ENCODE data around the gene KIF3B. TPM values are rescaled to one million over a fixed set of nuclear protein-coding genes. Genes with fewer than 3 reads are reported as not detected.
"Not testable (repeated sequence)": the region's sequence is repeated elsewhere in the genome, so short reads cannot be mapped to it uniquely, and the experiment has no call there.

KIF3B gene
- total RNA-seq, 6 experiments from 2014 or later = 29.9 to 33.7 (median 31.9) TPM

GRCh38 chr20:32249030-32249738, 28.3 kb upstream of the KIF3B start:
- Mint-ChIP-seq H3K27ac (no peak overlapping the region), H3K36me3 (ENCODE audit: low read depth) (no peaks in the 10 kb centered on the region), H3K4me1 (ENCODE audit: low read depth) (peaks cover 7% of the 10 kb centered on the region; the same call in 1 of the 2 replicates), H3K27me3 (ENCODE audit: insufficient read depth) (peaks cover 11% of the 10 kb centered on the region), H3K4me3 (no peak overlapping the region), H3K9me3 (no peaks in the 10 kb centered on the region)
- TF ChIP-seq, protein P1, sequence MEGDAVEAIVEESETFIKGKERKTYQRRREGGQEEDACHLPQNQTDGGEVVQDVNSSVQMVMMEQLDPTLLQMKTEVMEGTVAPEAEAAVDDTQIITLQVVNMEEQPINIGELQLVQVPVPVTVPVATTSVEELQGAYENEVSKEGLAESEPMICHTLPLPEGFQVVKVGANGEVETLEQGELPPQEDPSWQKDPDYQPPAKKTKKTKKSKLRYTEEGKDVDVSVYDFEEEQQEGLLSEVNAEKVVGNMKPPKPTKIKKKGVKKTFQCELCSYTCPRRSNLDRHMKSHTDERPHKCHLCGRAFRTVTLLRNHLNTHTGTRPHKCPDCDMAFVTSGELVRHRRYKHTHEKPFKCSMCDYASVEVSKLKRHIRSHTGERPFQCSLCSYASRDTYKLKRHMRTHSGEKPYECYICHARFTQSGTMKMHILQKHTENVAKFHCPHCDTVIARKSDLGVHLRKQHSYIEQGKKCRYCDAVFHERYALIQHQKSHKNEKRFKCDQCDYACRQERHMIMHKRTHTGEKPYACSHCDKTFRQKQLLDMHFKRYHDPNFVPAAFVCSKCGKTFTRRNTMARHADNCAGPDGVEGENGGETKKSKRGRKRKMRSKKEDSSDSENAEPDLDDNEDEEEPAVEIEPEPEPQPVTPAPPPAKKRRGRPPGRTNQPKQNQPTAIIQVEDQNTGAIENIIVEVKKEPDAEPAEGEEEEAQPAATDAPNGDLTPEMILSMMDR (IDR thresholded peaks at IDR 0.05) = no peak
- no peak for DNase-seq

GRCh38 chr20:32251470-32251869, 26.0 kb upstream of the KIF3B start:
- TF ChIP-seq, protein P1 (IDR thresholded peaks at IDR 0.05) = no peak
- H3K4me3 Mint-ChIP-seq = no peak overlapping the region
- peaks cover 9% of the 10 kb centered on the region for H3K27me3 Mint-ChIP-seq (ENCODE audit: insufficient read depth)
- H3K27ac Mint-ChIP-seq = no peak overlapping the region
- no peaks in the 10 kb centered on the region for H3K9me3 Mint-ChIP-seq
- no peak for DNase-seq
- no peaks in the 10 kb centered on the region for H3K36me3 Mint-ChIP-seq (ENCODE audit: low read depth)
- peaks cover 13% of the 10 kb centered on the region for H3K4me1 Mint-ChIP-seq (ENCODE audit: low read depth)

DNA sequence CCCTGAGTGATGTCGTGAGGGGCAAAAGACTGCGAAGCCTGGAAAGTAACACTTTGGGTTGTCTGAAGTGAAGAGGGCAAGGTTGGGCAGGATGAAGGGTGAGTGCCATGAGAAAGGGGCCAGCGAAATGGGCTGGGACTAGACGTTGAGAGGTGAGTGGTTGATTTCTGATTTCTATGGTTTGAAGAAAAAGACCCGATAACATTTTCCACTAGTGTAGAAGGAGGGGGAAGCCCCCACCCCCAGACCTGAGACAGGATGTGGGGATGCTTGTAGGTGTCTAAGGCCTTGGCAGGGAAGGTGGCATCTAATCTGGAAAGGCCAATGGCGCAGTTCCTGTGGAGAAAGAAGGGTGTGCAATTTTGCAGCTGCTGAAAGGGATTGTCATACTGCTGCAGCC, 25.3 kb upstream of the KIF3B start:
- Mint-ChIP-seq H3K4me3 (no peak overlapping the region), H3K27me3 (ENCODE audit: insufficient read depth) (peaks cover 9% of the 10 kb centered on the region), H3K27ac (no peak overlapping the region), H3K9me3 (no peaks in the 10 kb centered on the region), H3K4me1 (ENCODE audit: low read depth) (peaks cover 17% of the 10 kb centered on the region), H3K36me3 (ENCODE audit: low read depth) (no peaks in the 10 kb centered on the region)
- DNase-seq = no peak
- TF ChIP-seq, protein P1 (IDR thresholded peaks at IDR 0.05) = no peak

DNA sequence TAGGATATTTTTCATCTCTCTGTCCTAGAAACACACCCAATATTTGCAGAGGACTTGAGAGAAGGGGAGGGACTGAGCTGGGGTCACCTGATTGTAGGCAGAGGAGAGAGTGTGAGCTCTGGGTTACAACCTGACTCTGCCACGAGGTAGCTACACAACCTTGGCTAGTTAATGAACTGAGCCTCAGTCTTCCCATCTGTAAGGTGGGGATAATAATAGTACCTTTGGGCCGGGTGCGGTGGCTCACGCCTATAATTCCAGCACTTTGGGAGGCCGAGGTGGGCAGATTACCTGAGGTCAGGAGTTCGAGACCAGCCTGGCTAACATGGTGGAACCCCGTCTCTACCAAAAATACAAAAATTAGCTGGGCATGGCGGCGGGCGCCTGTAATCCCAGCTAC, 16.5 kb upstream of the KIF3B start:
- not testable (repeated sequence) for H3K36me3 Mint-ChIP-seq (ENCODE audit: low read depth); DNase-seq; H3K9me3 Mint-ChIP-seq; H3K4me3 Mint-ChIP-seq; H3K27ac Mint-ChIP-seq; H3K27me3 Mint-ChIP-seq (ENCODE audit: insufficient read depth); H3K4me1 Mint-ChIP-seq (ENCODE audit: low read depth)

- no peaks in the 10 kb centered on the region for H3K9me3 Mint-ChIP-seq
These were observed 15.8 kb upstream of the KIF3B start for GRCh38 chr20:32261644-32262043.

DNA sequence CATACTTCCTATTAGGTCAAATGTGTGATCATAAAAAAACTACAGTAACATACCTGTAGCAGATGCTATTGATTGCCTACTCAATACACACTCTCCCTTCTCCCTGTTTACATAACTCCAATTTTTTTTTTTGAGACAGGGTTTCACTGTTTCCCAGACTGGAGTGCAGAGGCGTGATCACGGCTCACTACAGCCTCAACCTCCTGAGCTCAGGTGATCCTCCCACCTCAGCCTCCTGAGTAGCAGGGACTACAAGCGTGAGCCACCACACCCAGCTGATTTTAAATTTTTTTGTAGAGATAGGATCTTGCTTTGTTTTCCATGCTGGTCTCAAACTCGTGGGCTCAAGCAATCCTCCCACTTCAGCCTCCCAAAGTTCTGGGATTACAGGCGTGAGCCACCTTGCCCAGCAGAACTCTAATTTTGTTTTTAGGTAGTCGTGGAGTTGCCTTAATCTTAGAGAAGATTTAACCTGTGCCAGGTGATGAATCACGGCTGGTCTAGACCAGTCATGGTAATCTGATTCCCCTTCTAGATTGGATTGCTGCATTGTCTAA, 14.0 kb upstream of the KIF3B start:
- TF ChIP-seq, protein P1 (IDR thresholded peaks at IDR 0.05) = no peak
- H3K27me3 Mint-ChIP-seq (ENCODE audit: insufficient read depth) = peaks cover 6% of the 10 kb centered on the region
- DNase-seq = no peak
- H3K9me3 Mint-ChIP-seq = no peaks in the 10 kb centered on the region
- H3K4me3 Mint-ChIP-seq = no peak overlapping the region
- no peaks in the 10 kb centered on the region for H3K36me3 Mint-ChIP-seq (ENCODE audit: low read depth)
- H3K27ac Mint-ChIP-seq = no peak overlapping the region
- no peaks in the 10 kb centered on the region for H3K4me1 Mint-ChIP-seq (ENCODE audit: low read depth)

More at GRCh38 chr20:32261644-32262043, 15.8 kb upstream of the KIF3B start:
- Mint-ChIP-seq H3K4me3 (no peak overlapping the region), H3K36me3 (ENCODE audit: low read depth) (no peaks in the 10 kb centered on the region), H3K27ac (no peak overlapping the region), H3K4me1 (ENCODE audit: low read depth) (peaks cover 3% of the 10 kb centered on the region), H3K27me3 (ENCODE audit: insufficient read depth) (peaks cover 6% of the 10 kb centered on the region)
- no peak for DNase-seq
- TF ChIP-seq, protein P1 (IDR thresholded peaks at IDR 0.05) = no peak
